ENCODE data around the gene NUDT4. TPM values are rescaled to one million over a fixed set of nuclear protein-coding genes. Genes with fewer than 3 reads are reported as not detected.
"Not testable (repeated sequence)": the region's sequence is repeated elsewhere in the genome, so short reads cannot be mapped to it uniquely, and the experiment has no call there.

The NUDT4 gene
- total RNA-seq, 4 donors from 2014 or later, result 54.4 to 84.3 (median 69.9) TPM

- Histone ChIP-seq H3K4me1 (peaks cover 0 to 46% (median 9%) of the 10 kb centered on the region in 4 donors), H3K4me3 (peak overlapping the region in 2 of 4 donors; percentile 5 to 70), H3K36me3 (no peaks in the 10 kb centered on the region), H3K27ac (peak overlapping the region; percentile 85 to 98 (median 90)), H3K9me3 (no peaks in the 10 kb centered on the region), H3K27me3 (no peaks in the 10 kb centered on the region)
- 86 to 91% methylated on average over 6 of the region's 6 CpGs for WGBS, 2 donors
- TF ChIP-seq EP300 (IDR thresholded peaks at IDR 0.05) (no peak), POLR2A (IDR thresholded peaks at IDR 0.05) (no peak), CTCF (IDR thresholded peaks at IDR 0.05) (no peak)
- DNase-seq (ENCODE audit: low spot score in 2 of 2), result no peak
Measured at GRCh38 chr12:93375906-93376305, 1.8 kb upstream of the NUDT4 start.

DNA sequence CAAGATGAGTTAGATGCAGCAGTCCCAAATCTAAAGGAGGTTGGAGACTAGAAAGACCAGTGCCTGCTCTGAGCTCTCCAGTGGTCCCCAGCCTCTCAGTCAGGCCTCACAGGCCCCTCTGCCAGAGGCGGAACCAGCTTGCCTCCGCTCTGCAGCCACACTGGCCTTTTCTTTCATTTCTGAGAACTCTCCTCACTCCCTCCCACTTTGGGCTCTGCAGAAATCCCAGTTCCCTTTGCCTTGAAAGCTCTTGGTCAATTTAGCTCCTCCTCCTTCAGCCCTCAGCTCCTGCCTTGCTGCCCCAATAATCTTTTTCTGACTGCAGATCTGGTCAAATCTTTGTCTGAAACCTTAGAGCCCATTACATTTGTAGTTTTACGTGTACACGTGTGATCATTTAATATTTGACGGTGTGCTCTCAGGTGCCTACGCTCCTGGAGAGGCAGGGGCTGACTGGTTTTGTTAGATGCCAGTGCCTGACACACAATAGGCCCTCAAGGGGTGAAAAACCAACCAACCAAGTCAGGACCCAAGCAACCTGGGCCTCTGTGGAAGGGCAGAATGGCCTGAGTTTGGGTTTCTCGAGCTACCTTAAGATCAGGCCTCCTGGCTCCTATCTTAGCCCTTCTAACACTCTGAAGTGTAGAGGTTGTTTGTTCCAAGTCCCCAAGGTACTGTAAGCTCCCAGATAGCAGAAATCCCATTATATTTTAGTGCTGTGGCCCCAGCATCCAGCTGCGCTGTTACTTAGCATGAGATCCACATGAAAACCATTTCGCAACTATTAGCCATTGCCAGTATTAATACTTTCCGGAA lies 1.1 kb upstream of the NUDT4 start:
- H3K27ac ChIP-seq, result peak overlapping the region; percentile 85 to 98 (median 90)
- 48 to 59% methylated on average over 10 of the region's 10 CpGs for WGBS, 2 donors
- no peaks in the 10 kb centered on the region for H3K27me3 ChIP-seq
- no peaks in the 10 kb centered on the region for H3K36me3 ChIP-seq
- peak in 1 of 2 donors; percentile 16 for DNase-seq (ENCODE audit: low spot score in 2 of 2)
- no peak for TF ChIP-seq CTCF (IDR thresholded peaks at IDR 0.05)
- peak in 1 of 2 donors; percentile 66 for TF ChIP-seq EP300 (IDR thresholded peaks at IDR 0.05)
- peak; percentile 24 to 43 for TF ChIP-seq POLR2A (IDR thresholded peaks at IDR 0.05)
- H3K4me3 ChIP-seq, result peak overlapping the region; percentile 33 to 91 (median 80)
- no peaks in the 10 kb centered on the region for H3K9me3 ChIP-seq
- H3K4me1 ChIP-seq, result peaks cover 0 to 53% (median 16%) of the 10 kb centered on the region in 4 donors

DNA sequence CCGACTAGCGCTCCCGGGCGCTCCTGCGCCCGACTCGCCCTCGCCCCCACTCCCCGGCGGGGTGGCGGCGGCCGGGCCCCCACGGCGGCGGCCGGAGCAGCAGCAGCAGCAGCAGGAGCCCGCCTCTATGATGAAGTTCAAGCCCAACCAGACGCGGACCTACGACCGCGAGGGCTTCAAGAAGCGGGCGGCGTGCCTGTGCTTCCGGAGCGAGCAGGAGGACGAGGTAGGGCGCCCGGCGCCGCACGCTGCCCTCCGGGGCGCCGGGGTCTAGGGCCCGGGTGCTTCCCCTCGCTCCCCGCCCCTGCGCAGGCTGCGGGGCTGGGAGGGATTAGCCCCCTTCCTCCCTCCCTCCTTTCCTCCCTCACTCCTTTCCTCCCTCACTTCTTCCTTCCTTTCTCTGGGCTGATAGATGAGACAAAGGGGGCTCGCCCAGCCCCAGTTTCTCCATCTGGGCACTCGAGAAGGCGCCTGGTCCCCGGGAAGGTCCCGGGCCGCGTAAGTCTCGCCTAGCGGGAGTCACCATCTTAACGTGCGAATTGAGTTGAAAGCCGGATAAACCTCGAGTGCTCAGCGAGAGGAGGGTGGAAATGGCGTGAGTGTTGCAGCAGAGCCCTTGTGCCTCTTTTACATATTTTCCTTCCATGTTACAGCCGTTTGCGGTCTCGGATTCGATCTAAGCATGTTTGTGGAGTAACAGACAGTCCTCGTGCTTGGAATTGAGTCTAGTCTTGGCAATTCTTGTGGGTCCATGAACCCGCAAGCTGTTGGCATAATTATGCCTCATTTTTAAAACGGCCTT lies 672 bp downstream of the NUDT4 start:
- Histone ChIP-seq H3K4me3 (peak overlapping the region; percentile 58 to 91 (median 80)), H3K27ac (peak overlapping the region; percentile 91 to 98 (median 94)), H3K4me1 (peaks cover 0 to 66% (median 23%) of the 10 kb centered on the region in 4 donors)
- WGBS, 2 donors, result 0 to 1% methylated on average over 28 to 36 of the region's 64 CpGs
- not testable (repeated sequence) for H3K36me3 ChIP-seq, H3K27me3 ChIP-seq, H3K9me3 ChIP-seq
- TF ChIP-seq POLR2A (IDR thresholded peaks at IDR 0.05) (peak in 1 of 2 donors; percentile 26), EP300 (IDR thresholded peaks at IDR 0.05) (peak in 1 of 2 donors; percentile 66)
- DNase-seq (ENCODE audit: low spot score in 2 of 2), result peak in 1 of 2 donors; percentile 40

- H3K27ac ChIP-seq, result peak overlapping the region; percentile 91 to 98 (median 94)
- TF ChIP-seq POLR2A (IDR thresholded peaks at IDR 0.05) (no peak), CTCF (IDR thresholded peaks at IDR 0.05) (no peak), EP300 (IDR thresholded peaks at IDR 0.05) (no peak)
- WGBS, 2 donors, result 1% methylated on average over 4 of the region's 4 CpGs
- peaks cover 0 to 66% (median 26%) of the 10 kb centered on the region in 4 donors for H3K4me1 ChIP-seq
- no peaks in the 10 kb centered on the region for H3K27me3 ChIP-seq
- H3K36me3 ChIP-seq, result no peaks in the 10 kb centered on the region
- H3K4me3 ChIP-seq, result peak overlapping the region; percentile 58 to 91 (median 80)
- H3K9me3 ChIP-seq, result no peaks in the 10 kb centered on the region
- DNase-seq (ENCODE audit: low spot score in 2 of 2), result no peak
Measured at GRCh38 chr12:93378998-93379325, 1.2 kb downstream of the NUDT4 start.

- TF ChIP-seq EP300 (IDR thresholded peaks at IDR 0.05) (no peak), POLR2A (IDR thresholded peaks at IDR 0.05) (no peak), CTCF (IDR thresholded peaks at IDR 0.05) (no peak)
- no peaks in the 10 kb centered on the region for H3K27me3 ChIP-seq
- H3K4me1 ChIP-seq, result peaks cover 0 to 67% (median 27%) of the 10 kb centered on the region in 4 donors
- DNase-seq (ENCODE audit: low spot score in 2 of 2), result no peak
- H3K4me3 ChIP-seq, result peak overlapping the region; percentile 58 to 91 (median 80)
- H3K9me3 ChIP-seq, result no peaks in the 10 kb centered on the region
- H3K36me3 ChIP-seq, result no peaks in the 10 kb centered on the region
- peak overlapping the region; percentile 91 to 98 (median 94) for H3K27ac ChIP-seq
- WGBS, 2 donors, result 7 to 10% methylated on average over 8 of the region's 8 CpGs
Measured at GRCh38 chr12:93379326-93379980, 1.7 kb downstream of the NUDT4 start.

Data from tibial nerve (tissue), 4 donors.